HepG2 (cell line): Measurements from ENCODE around the gene SCN8A. TPM values are rescaled to one million over a fixed set of nuclear protein-coding genes. Genes with fewer than 3 reads are reported as not detected.

Experiments
- BRD4 ChIP-seq: sonication (generic); formaldehyde crosslinking; IDR thresholded peaks from 2 replicates; pipeline ENCODE4 v1.4.0; 2020; ENCODE audit warnings: missing genetic modification reagents
- DNMT3B ChIP-seq: conservative IDR thresholded peaks from 2 replicates; pipeline ENCODE4 v1.6.1; 2016; ENCODE audit warnings: missing biosample characterization, control low read depth
- DR1 ChIP-seq: sonication (generic); formaldehyde crosslinking; IDR thresholded peaks from 2 replicates; pipeline ENCODE4 v1.8.0; 2021; ENCODE audit warnings: mild to moderate bottlenecking, missing genetic modification reagents, inconsistent platforms
- FOXA1 ChIP-seq, 2 experiments: fragments of 450-650 bp in 1 of 2; sonication (generic) in 1 of 2; formaldehyde crosslinking in 1 of 2; IDR thresholded peaks; 2 replicates each; pipeline versions ENCODE4 v1.4.0 to v1.6.1; 2016 to 2020; ENCODE audit warnings: missing genetic modification reagents in 1 of 2
- FOXA3 ChIP-seq: IDR thresholded peaks from 2 replicates; pipeline ENCODE4 v1.6.1; 2016; ENCODE audit warnings: missing genetic modification reagents, missing compliant biosample characterization
- HNRNPH1 ChIP-seq: fragments of 200-400 bp; formaldehyde crosslinking; optimal IDR thresholded peaks from 2 replicates; pipeline ENCODE3; 2017; ENCODE audit warnings: mild to moderate bottlenecking, low read depth, low read length
- MAFK ChIP-seq, 2 experiments: IDR thresholded peaks in 1 of 2; conservative IDR thresholded peaks in 1 of 2; 2 replicates each; pipeline ENCODE4 v1.6.1; 2011; ENCODE audit warnings: improper control_type of control experiment in 2 of 2, low read length in 2 of 2
- MED1 ChIP-seq: sonication (generic); formaldehyde crosslinking; IDR thresholded peaks from 2 replicates; pipeline ENCODE4 v1.4.0; 2020; ENCODE audit warnings: missing genetic modification reagents
- MTF2 ChIP-seq: sonication (generic); formaldehyde crosslinking; IDR thresholded peaks from 2 replicates; pipeline ENCODE4 v1.5.0; 2020; ENCODE audit warnings: missing genetic modification reagents, borderline replicate concordance
- NR2C2 ChIP-seq: sonication (generic); formaldehyde crosslinking; IDR thresholded peaks from 2 replicates; pipeline ENCODE4 v1.4.0; 2020; ENCODE audit warnings: missing genetic modification reagents, mild to moderate bottlenecking, moderate library complexity, borderline replicate concordance
- POLR2A ChIP-seq, 2 experiments: IDR thresholded peaks; 2 replicates each; pipeline ENCODE4 v1.6.1; 2011; ENCODE audit warnings: low read depth in 2 of 2, low read length in 2 of 2, mild to moderate bottlenecking in 1 of 2, moderate library complexity in 1 of 2; ENCODE audit not compliant: insufficient read depth in 1 of 2
- SETDB1 ChIP-seq: sonication (generic); formaldehyde crosslinking; IDR thresholded peaks from 2 replicates; pipeline ENCODE4 v1.5.1; 2020; ENCODE audit warnings: missing genetic modification reagents, mild to moderate bottlenecking, borderline replicate concordance
- SMAD1 ChIP-seq: sonication (generic); formaldehyde crosslinking; IDR thresholded peaks from 2 replicates; pipeline ENCODE4 v1.4.0; 2020; ENCODE audit warnings: missing genetic modification reagents, low read depth, mild to moderate bottlenecking, borderline replicate concordance
- SP1 ChIP-seq, 2 experiments: fragments of 450-650 bp in 1 of 2; sonication (generic) in 1 of 2; formaldehyde crosslinking in 1 of 2; IDR thresholded peaks; 2 replicates each; pipeline versions ENCODE4 v1.4.0 to v1.6.1; 2016 to 2020; ENCODE audit warnings: missing genetic modification reagents in 1 of 2
- SRF ChIP-seq: IDR thresholded peaks from 2 replicates; pipeline ENCODE4 v1.6.1; 2011; ENCODE audit warnings: mild to moderate bottlenecking, low read depth, low read length, moderate library complexity
- TCF12 ChIP-seq, 2 experiments: fragments of 450-650 bp in 1 of 2; sonication (generic) in 1 of 2; formaldehyde crosslinking in 1 of 2; IDR thresholded peaks; 2 replicates each; pipeline versions ENCODE4 v1.6.1 to v1.8.0; 2017 to 2022; ENCODE audit warnings: antibody characterized with exemption in 1 of 2, mild to moderate bottlenecking in 1 of 2, missing genetic modification reagents in 1 of 2, moderate library complexity in 1 of 2
- ZFP91 ChIP-seq: sonication (generic); formaldehyde crosslinking; IDR thresholded peaks from 2 replicates; pipeline ENCODE4 v1.9.0; 2022; ENCODE audit warnings: missing genetic modification reagents, mild to moderate bottlenecking, borderline replicate concordance
- ZHX1 ChIP-seq: sonication (generic); formaldehyde crosslinking; IDR thresholded peaks from 2 replicates; pipeline ENCODE4 v1.8.1; 2022; ENCODE audit warnings: low read depth, mild to moderate bottlenecking, missing genetic modification reagents
- ZNF224 ChIP-seq: sonication (generic); formaldehyde crosslinking; IDR thresholded peaks from 2 replicates; pipeline ENCODE4 v1.5.0; 2020; ENCODE audit warnings: mild to moderate bottlenecking, missing genetic modification reagents
- ZNF251 ChIP-seq: sonication (generic); formaldehyde crosslinking; IDR thresholded peaks from 2 replicates; pipeline ENCODE4 v1.9.0; 2021; ENCODE audit warnings: mild to moderate bottlenecking, missing genetic modification reagents
- ZNF350 ChIP-seq: sonication (generic); formaldehyde crosslinking; IDR thresholded peaks from 2 replicates; pipeline ENCODE4 v1.4.0; 2020; ENCODE audit warnings: mild to moderate bottlenecking, low read depth, missing genetic modification reagents, borderline replicate concordance
- ZNF446 ChIP-seq: sonication (generic); formaldehyde crosslinking; IDR thresholded peaks from 2 replicates; pipeline ENCODE4 v1.5.0; 2020; ENCODE audit warnings: mild to moderate bottlenecking, missing genetic modification reagents
- ZNF510 ChIP-seq: sonication (generic); formaldehyde crosslinking; IDR thresholded peaks from 2 replicates; pipeline ENCODE4 v1.4.0; 2020; ENCODE audit warnings: low read depth, mild to moderate bottlenecking, missing genetic modification reagents
- ZNF567 ChIP-seq: sonication (generic); formaldehyde crosslinking; IDR thresholded peaks from 2 replicates; pipeline ENCODE4 v1.8.1; 2023; ENCODE audit warnings: mild to moderate bottlenecking, missing genetic modification reagents, borderline replicate concordance
- ZNF598 ChIP-seq: sonication (generic); formaldehyde crosslinking; IDR thresholded peaks from 2 replicates; pipeline ENCODE4 v1.5.1; 2020; ENCODE audit warnings: mild to moderate bottlenecking, missing genetic modification reagents, borderline replicate concordance
- ZNF737 ChIP-seq: sonication (generic); formaldehyde crosslinking; IDR thresholded peaks from 2 replicates; pipeline ENCODE4 v1.5.0; 2020; ENCODE audit warnings: missing genetic modification reagents, mild to moderate bottlenecking, borderline replicate concordance
- ZSCAN25 ChIP-seq: sonication (generic); formaldehyde crosslinking; IDR thresholded peaks from 2 replicates; pipeline ENCODE4 v1.8.0; 2022; ENCODE audit warnings: mild to moderate bottlenecking, missing genetic modification reagents
- polyA plus RNA-seq, 8 experiments: library from polyadenylated mRNA; depleted of rRNA in 3 of 8; stranded (reverse) in 7 of 8; unstranded in 1 of 8; fragments of >200 nt; fragmentation: Illumina TruSeq in 4 of 8; extraction: Trizol in 4 of 8; gene quantifications; 2 replicates each; pipeline versions ENCODE4 v1.2.1 to v1.2.3, GENCODE V29; 2011 to 2016; ENCODE audit warnings: low read depth in 4 of 8, missing spikeins in 1 of 8, mixed read lengths in 1 of 8; ENCODE audit not compliant: insufficient read depth in 1 of 8
- total RNA-seq, 5 experiments: library from RNA; depleted of rRNA; stranded (reverse); fragments of >200 nt; fragmentation: Illumina TruSeq; extraction: Trizol; gene quantifications; 2 replicates each; pipeline ENCODE4 v1.2.3, GENCODE V29; 2016; ENCODE audit warnings: low read depth in 1 of 5

SCN8A gene
- total and polyA plus RNA-seq, 2 of the 13 experiments (the other 11 are each of a cell fraction or from before 2014, with no cell fraction given) = 0.57 to 1.4 TPM

GRCh38 chr12:51814311-51815088, 223.5 kb downstream of the SCN8A start (continued):
- TF ChIP-seq MED1 (CRISPR knock-in tag) (no peak), SETDB1 (CRISPR knock-in tag) (no peak), ZFP91 (CRISPR knock-in tag) (peak; percentile 9), HNRNPH1 (no peak), TCF12 (IDR thresholded peaks at IDR 0.05) (no peak), TCF12 (CRISPR knock-in tag; IDR thresholded peaks at IDR 0.05) (no peak), SP1 (IDR thresholded peaks at IDR 0.05) (no peak), SP1 (CRISPR knock-in tag; IDR thresholded peaks at IDR 0.05) (no peak), MTF2 (CRISPR knock-in tag) (peak; percentile 81; the same call in 1 of the 2 replicates), ZNF446 (CRISPR knock-in tag) (no peak), ZNF567 (CRISPR knock-in tag) (no peak), BRD4 (CRISPR knock-in tag) (peak; percentile 37), ZNF510 (CRISPR knock-in tag) (no peak), DNMT3B (CRISPR knock-in tag) (no peak), ZNF737 (CRISPR knock-in tag) (no peak), ZSCAN25 (no peak), NR2C2 (CRISPR knock-in tag) (peak; percentile 79), DR1 (no peak; the same call in 1 of the 2 replicates), SRF (no peak), ZNF224 (no peak), ZHX1 (CRISPR knock-in tag) (no peak), FOXA3 (CRISPR knock-in tag) (no peak), SMAD1 (CRISPR knock-in tag) (no peak), ZNF251 (CRISPR knock-in tag) (no peak), ZNF598 (CRISPR knock-in tag) (no peak), FOXA1 (IDR thresholded peaks at IDR 0.05) (no peak), FOXA1 (CRISPR knock-in tag; IDR thresholded peaks at IDR 0.05) (no peak), POLR2A (IDR thresholded peaks at IDR 0.05; ENCODE audit: insufficient read depth in 1 of 2, low read depth in 2 of 2, low read length in 2 of 2) (peak; percentile 36 to 76; a peak in 2 of 4 replicates), MAFK (conservative IDR thresholded peaks at IDR 0.05 in 1 of 2, IDR thresholded peaks at IDR 0.05 in 1 of 2; ENCODE audit: low read length in 2 of 2) (no peak), ZNF350 (no peak)
